Stomach (tissue), 4 donors: Measurements from ENCODE around the gene DYNLT2.

Source experiments
- CTCF ChIP-seq, 7 experiments: fragments of 450-650 bp in 4 of 7; fragments of 200-600 bp in 3 of 7; sonication (generic) in 3 of 7; IDR thresholded peaks; one replicate each; pipeline ENCODE4 v1.5.1; 2016 to 2019; ENCODE audit warnings: antibody characterized with exemption in 7 of 7, control low read depth in 2 of 7, mild to moderate bottlenecking in 1 of 7
- EP300 ChIP-seq: sonication (generic); formaldehyde crosslinking; IDR thresholded peaks from one replicate; pipeline ENCODE4 v1.6.1; 2017; ENCODE audit warnings: antibody characterized with exemption
- POLR2A ChIP-seq, 4 donors: fragments of 450-650 bp; IDR thresholded peaks; one replicate each; pipeline ENCODE4 v1.6.1; 2016; ENCODE audit warnings: antibody characterized with exemption in 4 of 4, control low read depth in 2 of 4, mild to moderate bottlenecking in 1 of 4, moderate library complexity in 1 of 4
- POLR2AphosphoS5 ChIP-seq, 3 donors: sonication (generic); formaldehyde crosslinking; IDR thresholded peaks; one replicate each; pipeline ENCODE4 v1.6.1; 2016; ENCODE audit warnings: antibody characterized with exemption in 3 of 3

- no peak for TF ChIP-seq CTCF (IDR thresholded peaks at IDR 0.05)
- no peak for TF ChIP-seq POLR2AphosphoS5 (IDR thresholded peaks at IDR 0.05)
- TF ChIP-seq POLR2A (IDR thresholded peaks at IDR 0.05): no peak
- no peak for TF ChIP-seq EP300
These were observed 15.8 kb upstream of the DYNLT2 start for GRCh38 chr6:169766921-169767736.
